ENCODE data around the gene XPC. TPM values are rescaled to one million over a fixed set of nuclear protein-coding genes. Genes with fewer than 3 reads are reported as not detected.

The XPC gene
- total and polyA plus RNA-seq, 2 donors from 2014 or later, result 15.9 to 44.4 TPM

DNA sequence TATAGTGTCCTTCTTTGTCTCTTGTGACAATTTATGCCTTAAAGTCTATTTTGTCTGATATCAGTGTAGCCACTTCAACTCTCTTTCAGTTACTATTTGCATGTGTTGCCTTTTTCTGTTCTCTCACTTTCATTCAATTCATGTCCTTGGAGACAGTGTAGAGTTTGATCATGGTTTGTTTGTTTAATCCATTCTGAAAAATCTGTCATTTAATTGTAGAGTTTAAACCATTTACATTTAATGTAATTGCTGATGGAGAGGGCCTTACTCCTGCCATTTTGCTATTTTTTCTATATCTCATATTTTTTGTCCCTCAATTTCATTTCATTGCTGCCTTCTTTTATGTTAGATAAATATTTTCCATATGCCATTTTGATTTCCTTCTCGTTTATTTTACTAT, 42.5 kb upstream of the XPC start:
- Histone ChIP-seq H3K4me3 (ENCODE audit: low read length in 3 of 3) (no peak overlapping the region), H3K27ac (ENCODE audit: low read depth in 2 of 2, low read length in 2 of 2) (no peak overlapping the region), H3K27me3 (ENCODE audit: control insufficient read depth, insufficient read depth, low read length) (no peaks in the 10 kb centered on the region), H3K9me3 (ENCODE audit: control insufficient read depth in 2 of 3, insufficient read depth in 1 of 3, low read length in 3 of 3) (peaks cover 0 to 4% (median 3%) of the 10 kb centered on the region in 3 donors), H3K4me1 (ENCODE audit: control insufficient read depth in 2 of 3, insufficient read depth in 2 of 3, low read depth in 1 of 3, low read length in 3 of 3) (peaks cover 0 to 2% (median 0%) of the 10 kb centered on the region in 3 donors), H3K9ac (ENCODE audit: low read length in 3 of 3) (no peak overlapping the region), H3K36me3 (ENCODE audit: control insufficient read depth in 2 of 3, insufficient read depth in 3 of 3, low read length in 3 of 3) (no peaks in the 10 kb centered on the region)
- DNase-seq (no peak), FAIRE-seq (no peak)
- intact Hi-C loops (cut with DNase I), result no loop called here
- TF ChIP-seq, protein P1, sequence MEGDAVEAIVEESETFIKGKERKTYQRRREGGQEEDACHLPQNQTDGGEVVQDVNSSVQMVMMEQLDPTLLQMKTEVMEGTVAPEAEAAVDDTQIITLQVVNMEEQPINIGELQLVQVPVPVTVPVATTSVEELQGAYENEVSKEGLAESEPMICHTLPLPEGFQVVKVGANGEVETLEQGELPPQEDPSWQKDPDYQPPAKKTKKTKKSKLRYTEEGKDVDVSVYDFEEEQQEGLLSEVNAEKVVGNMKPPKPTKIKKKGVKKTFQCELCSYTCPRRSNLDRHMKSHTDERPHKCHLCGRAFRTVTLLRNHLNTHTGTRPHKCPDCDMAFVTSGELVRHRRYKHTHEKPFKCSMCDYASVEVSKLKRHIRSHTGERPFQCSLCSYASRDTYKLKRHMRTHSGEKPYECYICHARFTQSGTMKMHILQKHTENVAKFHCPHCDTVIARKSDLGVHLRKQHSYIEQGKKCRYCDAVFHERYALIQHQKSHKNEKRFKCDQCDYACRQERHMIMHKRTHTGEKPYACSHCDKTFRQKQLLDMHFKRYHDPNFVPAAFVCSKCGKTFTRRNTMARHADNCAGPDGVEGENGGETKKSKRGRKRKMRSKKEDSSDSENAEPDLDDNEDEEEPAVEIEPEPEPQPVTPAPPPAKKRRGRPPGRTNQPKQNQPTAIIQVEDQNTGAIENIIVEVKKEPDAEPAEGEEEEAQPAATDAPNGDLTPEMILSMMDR (IDR thresholded peaks at IDR 0.05; ENCODE audit: borderline replicate concordance, extremely low read depth, insufficient read depth), result no peak

GRCh38 chr3:14218355-14218754, 40.0 kb upstream of the XPC start:
- no peaks in the 10 kb centered on the region for H3K27me3 ChIP-seq (ENCODE audit: control insufficient read depth, insufficient read depth, low read length)
- H3K4me1 ChIP-seq (ENCODE audit: control insufficient read depth in 2 of 3, insufficient read depth in 2 of 3, low read depth in 1 of 3, low read length in 3 of 3), result no peaks in the 10 kb centered on the region
- FAIRE-seq (no peak), DNase-seq (no peak)
- peaks cover 0 to 4% (median 3%) of the 10 kb centered on the region in 3 donors for H3K9me3 ChIP-seq (ENCODE audit: control insufficient read depth in 2 of 3, insufficient read depth in 1 of 3, low read length in 3 of 3)
- H3K27ac ChIP-seq (ENCODE audit: low read depth in 2 of 2, low read length in 2 of 2), result no peak overlapping the region
- H3K36me3 ChIP-seq (ENCODE audit: control insufficient read depth in 2 of 3, insufficient read depth in 3 of 3, low read length in 3 of 3), result no peaks in the 10 kb centered on the region
- no peak overlapping the region for H3K9ac ChIP-seq (ENCODE audit: low read length in 3 of 3)
- TF ChIP-seq, protein P1 (IDR thresholded peaks at IDR 0.05; ENCODE audit: borderline replicate concordance, extremely low read depth, insufficient read depth), result no peak
- no peak overlapping the region for H3K4me3 ChIP-seq (ENCODE audit: low read length in 3 of 3)
- intact Hi-C loops (cut with DNase I), result no loop called here

DNA sequence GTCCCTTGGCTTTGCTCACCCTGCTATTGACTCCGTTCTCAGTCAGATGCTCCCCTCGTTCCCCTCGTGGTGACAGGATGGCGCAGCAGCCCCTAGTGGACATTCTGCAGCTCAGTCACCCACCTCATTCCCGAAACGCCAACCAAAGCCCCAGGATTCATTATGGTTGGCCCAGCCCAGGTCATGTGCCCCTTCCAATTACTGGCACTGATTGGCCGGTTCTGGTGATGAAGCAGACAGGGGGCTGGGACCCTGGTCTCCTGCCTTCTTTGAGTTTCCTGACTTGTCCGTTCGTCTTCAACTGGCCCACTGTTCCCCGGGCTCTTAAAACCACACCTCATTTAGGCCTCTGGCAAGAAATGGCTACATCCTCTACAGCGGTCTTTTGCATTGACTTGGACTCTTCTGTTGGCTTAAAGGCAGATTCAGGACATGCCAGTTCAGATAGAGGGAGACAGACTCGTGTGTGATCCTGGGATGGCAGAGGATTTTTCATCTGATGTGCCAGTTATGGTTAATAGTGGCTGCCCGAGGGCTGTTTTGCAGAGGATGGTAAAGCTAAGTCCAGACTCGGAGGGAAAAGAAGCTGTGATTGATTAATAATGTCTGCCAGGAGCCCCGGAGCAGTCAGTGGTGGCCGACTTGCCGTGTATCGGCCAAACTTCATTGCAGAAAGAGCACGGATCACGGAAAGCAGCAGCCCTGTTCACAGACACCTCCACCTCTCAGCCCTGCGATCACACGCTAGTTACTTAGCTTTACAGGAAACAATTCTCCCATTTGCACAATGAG, 38.1 kb upstream of the XPC start:
- intact Hi-C loops (cut with DNase I), result no loop called here

More for the DNA sequence above, 38.1 kb upstream of the XPC start:
- peak overlapping the region in 2 of 3 donors; percentile 19 to 67 for H3K9ac ChIP-seq (ENCODE audit: low read length in 3 of 3)
- FAIRE-seq, result no peak
- no peaks in the 10 kb centered on the region for H3K27me3 ChIP-seq (ENCODE audit: control insufficient read depth, insufficient read depth, low read length)
- H3K9me3 ChIP-seq (ENCODE audit: control insufficient read depth in 2 of 3, insufficient read depth in 1 of 3, low read length in 3 of 3), result peaks cover 0 to under 1% (median 0%) of the 10 kb centered on the region in 3 donors
- peak overlapping the region; percentile 61 to 65 for H3K27ac ChIP-seq (ENCODE audit: low read depth in 2 of 2, low read length in 2 of 2)
- peak in 4 of 5 donors; percentile 81 to 95 (median 86) for DNase-seq
- TF ChIP-seq, protein P1 (IDR thresholded peaks at IDR 0.05; ENCODE audit: borderline replicate concordance, extremely low read depth, insufficient read depth), result peak; percentile 40
- no peaks in the 10 kb centered on the region for H3K36me3 ChIP-seq (ENCODE audit: control insufficient read depth in 2 of 3, insufficient read depth in 3 of 3, low read length in 3 of 3)
- H3K4me1 ChIP-seq (ENCODE audit: control insufficient read depth in 2 of 3, insufficient read depth in 2 of 3, low read depth in 1 of 3, low read length in 3 of 3), result no peaks in the 10 kb centered on the region
- peak overlapping the region; percentile 58 to 77 (median 70) for H3K4me3 ChIP-seq (ENCODE audit: low read length in 3 of 3)
